ENCODE measurements around the gene SPAG16.

The SPAG16 gene

GRCh38 chr2:214196260-214196659 lies 912.0 kb downstream of the SPAG16 start:
- DNase-seq = no peak

GRCh38 chr2:214201892-214202291 lies 917.6 kb downstream of the SPAG16 start:
- no peak for DNase-seq

GRCh38 chr2:214203214-214203613 lies 919.0 kb downstream of the SPAG16 start:
- DNase-seq = peak; percentile 42

GRCh38 chr2:214203744-214204289 lies 919.6 kb downstream of the SPAG16 start:
- peak; percentile 61 for DNase-seq

GRCh38 chr2:214215107-214215506 lies 930.8 kb downstream of the SPAG16 start:
- no peak for DNase-seq

- no peak for DNase-seq
Observed at GRCh38 chr2:214217136-214217535, 932.9 kb downstream of the SPAG16 start.

GRCh38 chr2:214217599-214217998 lies 933.3 kb downstream of the SPAG16 start:
- no peak for DNase-seq

GRCh38 chr2:214220251-214220650 lies 936.0 kb downstream of the SPAG16 start:
- DNase-seq = no peak

- no peak for DNase-seq
Observed at GRCh38 chr2:214226061-214226460, 941.8 kb downstream of the SPAG16 start.

GRCh38 chr2:214232271-214232670 lies 948.0 kb downstream of the SPAG16 start:
- DNase-seq = peak; percentile 28

- DNase-seq = no peak
Observed at GRCh38 chr2:214233164-214233563, 948.9 kb downstream of the SPAG16 start.

GRCh38 chr2:214242797-214243196 lies 958.5 kb downstream of the SPAG16 start:
- DNase-seq = no peak

- peak; percentile 30 for DNase-seq
Observed at GRCh38 chr2:214244847-214245246, 960.6 kb downstream of the SPAG16 start.

- DNase-seq = no peak
Observed at GRCh38 chr2:214246417-214246816, 962.2 kb downstream of the SPAG16 start.

- DNase-seq = no peak
Observed at GRCh38 chr2:214247531-214247930, 963.3 kb downstream of the SPAG16 start.

- no peak for DNase-seq
Observed at GRCh38 chr2:214255046-214255445, 970.8 kb downstream of the SPAG16 start.

GRCh38 chr2:214261683-214262082 lies 977.4 kb downstream of the SPAG16 start:
- peak; percentile 32 for DNase-seq

GRCh38 chr2:214264171-214264570 lies 979.9 kb downstream of the SPAG16 start:
- DNase-seq = no peak

GRCh38 chr2:214265991-214266489 lies 981.8 kb downstream of the SPAG16 start:
- peak; percentile 0 for DNase-seq

GRCh38 chr2:214277880-214278279 lies 993.6 kb downstream of the SPAG16 start:
- no peak for DNase-seq

GRCh38 chr2:214286011-214286410 lies 1001.7 kb downstream of the SPAG16 start:
- DNase-seq = no peak

GRCh38 chr2:214293593-214293992 lies 1009.3 kb downstream of the SPAG16 start:
- no peak for DNase-seq

- no peak for DNase-seq
Observed at GRCh38 chr2:214294426-214294825, 1010.2 kb downstream of the SPAG16 start.

GRCh38 chr2:214297423-214297822 lies 1013.2 kb downstream of the SPAG16 start:
- DNase-seq = no peak

GRCh38 chr2:214310319-214310718 lies 1026.1 kb downstream of the SPAG16 start:
- no peak for DNase-seq
